ENCODE data around the gene NEU1.

DNA sequence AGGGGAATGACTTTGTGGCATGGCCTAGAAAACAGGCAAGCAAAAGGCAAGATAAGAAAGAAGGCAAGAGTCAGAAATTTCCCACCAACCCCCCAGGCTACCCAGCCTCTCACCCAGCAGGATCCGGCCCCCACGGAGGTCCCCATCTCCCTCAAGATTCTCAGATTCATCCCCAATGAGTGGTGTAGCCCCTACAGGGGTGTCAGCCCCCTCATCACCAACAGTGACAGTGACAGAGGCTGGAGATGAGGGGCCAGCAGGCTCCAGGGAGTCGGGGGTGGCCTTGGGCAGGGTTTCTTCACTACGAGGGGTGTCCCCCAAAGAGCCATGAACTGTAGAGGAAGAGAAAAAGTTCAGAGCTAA lies 33.9 kb upstream of the NEU1 start:
- TF ChIP-seq, protein P1, sequence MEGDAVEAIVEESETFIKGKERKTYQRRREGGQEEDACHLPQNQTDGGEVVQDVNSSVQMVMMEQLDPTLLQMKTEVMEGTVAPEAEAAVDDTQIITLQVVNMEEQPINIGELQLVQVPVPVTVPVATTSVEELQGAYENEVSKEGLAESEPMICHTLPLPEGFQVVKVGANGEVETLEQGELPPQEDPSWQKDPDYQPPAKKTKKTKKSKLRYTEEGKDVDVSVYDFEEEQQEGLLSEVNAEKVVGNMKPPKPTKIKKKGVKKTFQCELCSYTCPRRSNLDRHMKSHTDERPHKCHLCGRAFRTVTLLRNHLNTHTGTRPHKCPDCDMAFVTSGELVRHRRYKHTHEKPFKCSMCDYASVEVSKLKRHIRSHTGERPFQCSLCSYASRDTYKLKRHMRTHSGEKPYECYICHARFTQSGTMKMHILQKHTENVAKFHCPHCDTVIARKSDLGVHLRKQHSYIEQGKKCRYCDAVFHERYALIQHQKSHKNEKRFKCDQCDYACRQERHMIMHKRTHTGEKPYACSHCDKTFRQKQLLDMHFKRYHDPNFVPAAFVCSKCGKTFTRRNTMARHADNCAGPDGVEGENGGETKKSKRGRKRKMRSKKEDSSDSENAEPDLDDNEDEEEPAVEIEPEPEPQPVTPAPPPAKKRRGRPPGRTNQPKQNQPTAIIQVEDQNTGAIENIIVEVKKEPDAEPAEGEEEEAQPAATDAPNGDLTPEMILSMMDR (IDR thresholded peaks at IDR 0.05), result no peak
- TF ChIP-seq POLR2AphosphoS5 (IDR thresholded peaks at IDR 0.05), result no peak
- no peak for TF ChIP-seq EP300 (IDR thresholded peaks at IDR 0.05)
- no peak for TF ChIP-seq POLR2A (IDR thresholded peaks at IDR 0.05)
